ENCODE data around the gene ECE1. TPM values are rescaled to one million over a fixed set of nuclear protein-coding genes. Genes with fewer than 3 reads are reported as not detected.

ECE1 gene
- total and polyA plus RNA-seq, 2 of the 13 experiments (the other 11 are each of a cell fraction or from before 2014, with no cell fraction given), result 13.5 to 21.2 TPM

DNA sequence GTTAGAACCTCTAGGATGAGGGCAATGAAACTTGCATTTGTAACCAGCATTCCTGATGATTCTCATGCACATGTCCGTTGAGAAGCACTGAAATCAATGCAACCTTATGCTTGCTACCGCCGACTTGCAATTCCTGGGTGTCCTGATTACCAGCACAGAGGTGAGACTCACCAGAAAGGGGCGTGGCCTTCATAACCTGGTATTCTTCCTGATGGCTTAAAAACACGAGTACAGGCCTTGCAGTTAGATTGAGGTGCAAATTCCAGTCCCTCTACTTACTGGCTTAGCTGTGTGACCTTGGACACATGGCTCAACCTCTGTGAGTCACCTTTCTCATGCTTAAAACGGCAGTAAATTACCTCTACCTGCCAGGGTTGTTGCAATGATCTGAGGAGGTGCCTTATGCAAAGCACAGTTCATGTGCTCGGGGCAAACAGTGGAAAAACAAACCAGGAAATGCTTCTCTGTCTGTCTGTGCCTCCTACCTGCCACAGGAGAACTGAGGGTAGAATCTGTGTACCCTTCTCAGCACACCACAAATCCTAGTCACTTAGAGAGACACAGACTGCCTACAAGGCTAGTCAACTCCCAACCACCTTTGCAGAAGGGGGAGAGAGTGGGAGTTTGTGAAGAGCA lies 39.1 kb upstream of the ECE1 start (continued):
- TF ChIP-seq, protein P1, sequence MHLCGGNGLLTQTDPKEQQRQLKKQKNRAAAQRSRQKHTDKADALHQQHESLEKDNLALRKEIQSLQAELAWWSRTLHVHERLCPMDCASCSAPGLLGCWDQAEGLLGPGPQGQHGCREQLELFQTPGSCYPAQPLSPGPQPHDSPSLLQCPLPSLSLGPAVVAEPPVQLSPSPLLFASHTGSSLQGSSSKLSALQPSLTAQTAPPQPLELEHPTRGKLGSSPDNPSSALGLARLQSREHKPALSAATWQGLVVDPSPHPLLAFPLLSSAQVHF (CRISPR knock-in tag; IDR thresholded peaks at IDR 0.05), result no peak
- no peak for TF ChIP-seq ZNF282 (IDR thresholded peaks at IDR 0.05; ENCODE audit: partially characterized antibody)
- 0 out of 2 replicates have a peak, but pooled peaks have one; percentile 54 for TF ChIP-seq ZNF772 (CRISPR knock-in tag; IDR thresholded peaks at IDR 0.05)
- TF ChIP-seq NCOA2 (CRISPR knock-in tag; IDR thresholded peaks at IDR 0.05), result peak; percentile 89
- TF ChIP-seq SP4 (CRISPR knock-in tag; IDR thresholded peaks at IDR 0.05), result peak; percentile 36
- TF ChIP-seq PITX1 (CRISPR knock-in tag; IDR thresholded peaks at IDR 0.05), result peak; percentile 94
- TF ChIP-seq, protein P2, sequence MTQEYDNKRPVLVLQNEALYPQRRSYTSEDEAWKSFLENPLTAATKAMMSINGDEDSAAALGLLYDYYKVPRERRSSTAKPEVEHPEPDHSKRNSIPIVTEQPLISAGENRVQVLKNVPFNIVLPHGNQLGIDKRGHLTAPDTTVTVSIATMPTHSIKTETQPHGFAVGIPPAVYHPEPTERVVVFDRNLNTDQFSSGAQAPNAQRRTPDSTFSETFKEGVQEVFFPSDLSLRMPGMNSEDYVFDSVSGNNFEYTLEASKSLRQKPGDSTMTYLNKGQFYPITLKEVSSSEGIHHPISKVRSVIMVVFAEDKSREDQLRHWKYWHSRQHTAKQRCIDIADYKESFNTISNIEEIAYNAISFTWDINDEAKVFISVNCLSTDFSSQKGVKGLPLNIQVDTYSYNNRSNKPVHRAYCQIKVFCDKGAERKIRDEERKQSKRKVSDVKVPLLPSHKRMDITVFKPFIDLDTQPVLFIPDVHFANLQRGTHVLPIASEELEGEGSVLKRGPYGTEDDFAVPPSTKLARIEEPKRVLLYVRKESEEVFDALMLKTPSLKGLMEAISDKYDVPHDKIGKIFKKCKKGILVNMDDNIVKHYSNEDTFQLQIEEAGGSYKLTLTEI (CRISPR knock-in tag; conservative IDR thresholded peaks at IDR 0.05), result no peak
- no peak for TF ChIP-seq CBX1 (IDR thresholded peaks at IDR 0.05; ENCODE audit: low read depth)
- no peak for TF ChIP-seq ZNF660 (CRISPR knock-in tag; IDR thresholded peaks at IDR 0.05; ENCODE audit: borderline replicate concordance, low read depth)
- TF ChIP-seq SAP130 (CRISPR knock-in tag; IDR thresholded peaks at IDR 0.05; ENCODE audit: low read depth), result peak; percentile 95
- peak; percentile 36; the same call in 1 of the 2 replicates for TF ChIP-seq POLR2G (IDR thresholded peaks at IDR 0.05; ENCODE audit: low read depth, low read length)
- TF ChIP-seq, protein P3, sequence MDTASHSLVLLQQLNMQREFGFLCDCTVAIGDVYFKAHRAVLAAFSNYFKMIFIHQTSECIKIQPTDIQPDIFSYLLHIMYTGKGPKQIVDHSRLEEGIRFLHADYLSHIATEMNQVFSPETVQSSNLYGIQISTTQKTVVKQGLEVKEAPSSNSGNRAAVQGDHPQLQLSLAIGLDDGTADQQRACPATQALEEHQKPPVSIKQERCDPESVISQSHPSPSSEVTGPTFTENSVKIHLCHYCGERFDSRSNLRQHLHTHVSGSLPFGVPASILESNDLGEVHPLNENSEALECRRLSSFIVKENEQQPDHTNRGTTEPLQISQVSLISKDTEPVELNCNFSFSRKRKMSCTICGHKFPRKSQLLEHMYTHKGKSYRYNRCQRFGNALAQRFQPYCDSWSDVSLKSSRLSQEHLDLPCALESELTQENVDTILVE (CRISPR knock-in tag; IDR thresholded peaks at IDR 0.05), result peak; percentile 32; the same call in 1 of the 2 replicates
- no peak for TF ChIP-seq ARID2 (CRISPR knock-in tag; IDR thresholded peaks at IDR 0.05; ENCODE audit: borderline replicate concordance)
- TF ChIP-seq CEBPB (IDR thresholded peaks at IDR 0.05; ENCODE audit: borderline replicate concordance, low read depth, low read length), result peak; percentile 93
- no peak for TF ChIP-seq ZNF780A (CRISPR knock-in tag; IDR thresholded peaks at IDR 0.05)
- no peak for TF ChIP-seq SNRNP70 (IDR thresholded peaks at IDR 0.05; ENCODE audit: low read depth, low read length)
- TF ChIP-seq KDM2A (CRISPR knock-in tag; IDR thresholded peaks at IDR 0.05; ENCODE audit: borderline replicate concordance, low read depth), result peak; percentile 37; the same call in 1 of the 2 replicates
- TF ChIP-seq NAIF1 (CRISPR knock-in tag; IDR thresholded peaks at IDR 0.05; ENCODE audit: borderline replicate concordance), result no peak
- TF ChIP-seq, protein P4, sequence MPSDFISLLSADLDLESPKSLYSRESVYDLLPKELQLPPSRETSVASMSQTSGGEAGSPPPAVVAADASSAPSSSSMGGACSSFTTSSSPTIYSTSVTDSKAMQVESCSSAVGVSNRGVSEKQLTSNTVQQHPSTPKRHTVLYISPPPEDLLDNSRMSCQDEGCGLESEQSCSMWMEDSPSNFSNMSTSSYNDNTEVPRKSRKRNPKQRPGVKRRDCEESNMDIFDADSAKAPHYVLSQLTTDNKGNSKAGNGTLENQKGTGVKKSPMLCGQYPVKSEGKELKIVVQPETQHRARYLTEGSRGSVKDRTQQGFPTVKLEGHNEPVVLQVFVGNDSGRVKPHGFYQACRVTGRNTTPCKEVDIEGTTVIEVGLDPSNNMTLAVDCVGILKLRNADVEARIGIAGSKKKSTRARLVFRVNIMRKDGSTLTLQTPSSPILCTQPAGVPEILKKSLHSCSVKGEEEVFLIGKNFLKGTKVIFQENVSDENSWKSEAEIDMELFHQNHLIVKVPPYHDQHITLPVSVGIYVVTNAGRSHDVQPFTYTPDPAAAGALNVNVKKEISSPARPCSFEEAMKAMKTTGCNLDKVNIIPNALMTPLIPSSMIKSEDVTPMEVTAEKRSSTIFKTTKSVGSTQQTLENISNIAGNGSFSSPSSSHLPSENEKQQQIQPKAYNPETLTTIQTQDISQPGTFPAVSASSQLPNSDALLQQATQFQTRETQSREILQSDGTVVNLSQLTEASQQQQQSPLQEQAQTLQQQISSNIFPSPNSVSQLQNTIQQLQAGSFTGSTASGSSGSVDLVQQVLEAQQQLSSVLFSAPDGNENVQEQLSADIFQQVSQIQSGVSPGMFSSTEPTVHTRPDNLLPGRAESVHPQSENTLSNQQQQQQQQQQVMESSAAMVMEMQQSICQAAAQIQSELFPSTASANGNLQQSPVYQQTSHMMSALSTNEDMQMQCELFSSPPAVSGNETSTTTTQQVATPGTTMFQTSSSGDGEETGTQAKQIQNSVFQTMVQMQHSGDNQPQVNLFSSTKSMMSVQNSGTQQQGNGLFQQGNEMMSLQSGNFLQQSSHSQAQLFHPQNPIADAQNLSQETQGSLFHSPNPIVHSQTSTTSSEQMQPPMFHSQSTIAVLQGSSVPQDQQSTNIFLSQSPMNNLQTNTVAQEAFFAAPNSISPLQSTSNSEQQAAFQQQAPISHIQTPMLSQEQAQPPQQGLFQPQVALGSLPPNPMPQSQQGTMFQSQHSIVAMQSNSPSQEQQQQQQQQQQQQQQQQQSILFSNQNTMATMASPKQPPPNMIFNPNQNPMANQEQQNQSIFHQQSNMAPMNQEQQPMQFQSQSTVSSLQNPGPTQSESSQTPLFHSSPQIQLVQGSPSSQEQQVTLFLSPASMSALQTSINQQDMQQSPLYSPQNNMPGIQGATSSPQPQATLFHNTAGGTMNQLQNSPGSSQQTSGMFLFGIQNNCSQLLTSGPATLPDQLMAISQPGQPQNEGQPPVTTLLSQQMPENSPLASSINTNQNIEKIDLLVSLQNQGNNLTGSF (CRISPR knock-in tag; IDR thresholded peaks at IDR 0.05), result no peak
- peak; percentile 64; the same call in 1 of the 2 replicates for TF ChIP-seq KLF12 (CRISPR knock-in tag; IDR thresholded peaks at IDR 0.05; ENCODE audit: borderline replicate concordance)
- TF ChIP-seq LCORL (IDR thresholded peaks at IDR 0.05), result 0 out of 2 replicates have a peak, but pooled peaks have one; percentile 71
- TF ChIP-seq LCORL (CRISPR knock-in tag; IDR thresholded peaks at IDR 0.05), result peak; percentile 95

Data from HepG2 (cell line).